Mesendoderm (in vitro differentiated cells): Measurements from ENCODE around the gene MYO10. TPM values are rescaled to one million over a fixed set of nuclear protein-coding genes. Genes with fewer than 3 reads are reported as not detected.
"Not testable (repeated sequence)": the region's sequence is repeated elsewhere in the genome, so short reads cannot be mapped to it uniquely, and the experiment has no call there.

Source experiments
- DNase-seq: peaks from one replicate; pipeline ENCODE4 v3.0.0; 2013
- H2AK5ac ChIP-seq: 2 replicates; pipeline ENCODE4 v1.6.1; 2013; ENCODE audit warnings: low read length, inconsistent platforms
- H2BK120ac ChIP-seq: 2 replicates; pipeline ENCODE4 v1.6.1; 2013; ENCODE audit warnings: low read depth, mild to moderate bottlenecking, low read length, moderate library complexity, mixed read lengths
- H2BK15ac ChIP-seq: replicated peaks from 2 replicates; pipeline ENCODE4 v1.6.1; 2013; ENCODE audit warnings: low read depth, mild to moderate bottlenecking, moderate library complexity
- H2BK5ac ChIP-seq: 2 replicates; pipeline ENCODE4 v1.6.1; 2013; ENCODE audit warnings: low read length, inconsistent platforms
- H3K18ac ChIP-seq: 2 replicates; pipeline ENCODE4 v1.6.1; 2013; ENCODE audit warnings: mild to moderate bottlenecking, low read length, mixed read lengths
- H3K23ac ChIP-seq: one replicate; pipeline ENCODE4 v1.6.1; 2013; ENCODE audit warnings: low read length
- H3K27ac ChIP-seq: 2 replicates; pipeline ENCODE4 v1.5.1; 2013; ENCODE audit warnings: low read depth, mild to moderate bottlenecking, inconsistent platforms, low read length, moderate library complexity
- H3K27me3 ChIP-seq: 2 replicates; pipeline ENCODE4 v1.6.1; 2013; ENCODE audit warnings: low read length, control low read depth, mild to moderate bottlenecking, inconsistent platforms; ENCODE audit not compliant: insufficient read depth, poor library complexity
- H3K36me3 ChIP-seq: 2 replicates; pipeline ENCODE4 v1.6.1; 2013; ENCODE audit warnings: low read length, inconsistent platforms; ENCODE audit not compliant: control insufficient read depth, insufficient read depth
- H3K4ac ChIP-seq: one replicate; pipeline ENCODE4 v1.6.1; 2013; ENCODE audit warnings: low read depth, mild to moderate bottlenecking, low read length, moderate library complexity
- H3K4me1 ChIP-seq: 2 replicates; pipeline ENCODE4 v1.6.1; 2013; ENCODE audit warnings: low read depth, low read length, inconsistent platforms; ENCODE audit not compliant: control insufficient read depth
- H3K4me2 ChIP-seq: 2 replicates; pipeline ENCODE4 v1.6.1; 2013; ENCODE audit warnings: low read length
- H3K4me3 ChIP-seq: 2 replicates; pipeline ENCODE4 v1.5.1; 2013; ENCODE audit warnings: mild to moderate bottlenecking, low read length
- H3K56ac ChIP-seq: one replicate; pipeline ENCODE4 v1.6.1; 2013; ENCODE audit warnings: low read length
- H3K79me1 ChIP-seq: 2 replicates; pipeline ENCODE4 v1.6.1; 2013; ENCODE audit warnings: low read length, inconsistent platforms
- H3K79me2 ChIP-seq: 2 replicates; pipeline ENCODE4 v1.6.1; 2013; ENCODE audit warnings: mild to moderate bottlenecking, low read length; ENCODE audit not compliant: control insufficient read depth, insufficient read depth
- H3K9ac ChIP-seq: 2 replicates; pipeline ENCODE4 v1.6.1; 2013; ENCODE audit warnings: low read length, inconsistent platforms
- H4K5ac ChIP-seq: one replicate; pipeline ENCODE4 v1.6.1; 2013; ENCODE audit warnings: low read length
- H4K8ac ChIP-seq: one replicate; pipeline ENCODE4 v1.6.1; 2013; ENCODE audit warnings: low read depth, mild to moderate bottlenecking, control low read depth, low read length, moderate library complexity
- WGBS: extraction: QIAGEN DNeasy Blood & Tissue Kit; methylation state at CpG from one replicate; pipeline ENCODE4 v1.1.7; 2013; ENCODE audit warnings: low lambda C conversion rate, missing lambda C conversion rate; ENCODE audit not compliant: insufficient coverage; ENCODE audit errors: extremely low coverage; 5-methylcytosine and 5-hydroxymethylcytosine counted together
- polyA plus RNA-seq, 2 experiments: library from polyadenylated mRNA; stranded (reverse); fragments of 200-250 nt; gene quantifications; one replicate each; pipeline ENCODE4 v1.2.3, GENCODE V29; 2013

Gene MYO10
- 30.7 TPM for polyA plus RNA-seq (2013, experiment 1 of 2)
- polyA plus RNA-seq (2013, experiment 2 of 2) = 31.3 TPM

DNA sequence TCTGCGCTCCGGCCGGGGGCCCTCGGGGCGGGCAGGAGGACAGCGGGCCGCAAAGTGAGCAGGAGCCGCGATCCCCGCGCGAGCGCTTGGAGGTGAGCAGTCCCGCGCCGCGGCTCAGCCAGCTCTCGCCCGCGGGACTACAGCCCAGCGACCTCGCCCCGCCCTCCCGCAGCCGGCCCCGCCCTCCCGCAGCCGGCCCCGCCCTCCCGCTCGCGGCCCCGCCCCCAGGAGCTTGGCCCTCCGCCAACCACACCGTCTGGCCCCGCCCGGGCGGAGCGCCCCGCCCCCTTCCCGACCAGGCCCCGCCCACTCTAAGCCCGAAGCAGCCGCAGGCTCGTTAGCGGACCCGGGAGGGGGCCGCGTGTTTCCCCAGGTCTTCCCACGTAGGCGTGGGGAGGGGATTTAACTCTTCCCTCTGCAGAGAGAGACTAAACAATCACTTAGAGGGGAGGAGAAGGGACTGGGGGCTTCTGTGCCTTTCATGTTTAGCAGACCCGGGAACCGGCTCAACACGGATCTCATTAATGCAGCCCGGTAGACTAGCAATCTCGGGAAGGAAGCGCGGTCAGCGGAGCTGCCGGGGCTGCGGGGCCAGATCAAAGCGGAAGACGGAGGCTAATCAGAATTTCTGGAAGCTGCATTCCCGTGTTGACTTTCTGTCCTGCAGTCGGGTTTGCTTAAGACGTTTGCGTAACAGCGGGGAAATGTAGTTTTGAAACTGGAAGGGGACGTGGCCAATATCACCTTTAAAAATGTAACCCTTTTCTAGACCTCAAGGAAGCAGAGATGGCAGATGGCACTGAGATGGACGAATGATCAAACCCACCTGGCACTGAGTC lies at the start of gene MYO10:
Gene MYO10, minus strand, starts transcription at position 139 of the 839 bp plus-strand sequence. CDS start 480 bp downstream, outside the sequence.
- Histone ChIP-seq H3K79me2 (peaks cover 11% of the 10 kb centered on the region), H3K27me3 (peaks cover 10% of the 10 kb centered on the region), H4K8ac (no peak within 1 kb of the TSS), H3K79me1 (peaks cover 6% of the 10 kb centered on the region), H2BK120ac (no peak within 1 kb of the TSS), H3K4me2 (peak within 1 kb of the TSS; percentile 95), H3K4me1 (peaks cover 2% of the 10 kb centered on the region), H2BK5ac (no peak within 1 kb of the TSS), H3K23ac (no peak within 1 kb of the TSS), H3K27ac (peak within 1 kb of the TSS; percentile 3), H3K4ac (peak within 1 kb of the TSS; percentile 28), H2AK5ac (no peak within 1 kb of the TSS), H3K18ac (peak within 1 kb of the TSS; percentile 57), H2BK15ac (no peak within 1 kb of the TSS), H3K9ac (peak within 1 kb of the TSS; percentile 72), H3K36me3 (no peaks in the 10 kb centered on the region), H3K4me3 (peak within 1 kb of the TSS; percentile 84), H3K56ac (peak within 1 kb of the TSS; percentile 91), H4K5ac (no peak within 1 kb of the TSS)
- WGBS = no CpG with 5 or more reads among the region's 70 CpGs
- peak; percentile 89 for DNase-seq

DNA sequence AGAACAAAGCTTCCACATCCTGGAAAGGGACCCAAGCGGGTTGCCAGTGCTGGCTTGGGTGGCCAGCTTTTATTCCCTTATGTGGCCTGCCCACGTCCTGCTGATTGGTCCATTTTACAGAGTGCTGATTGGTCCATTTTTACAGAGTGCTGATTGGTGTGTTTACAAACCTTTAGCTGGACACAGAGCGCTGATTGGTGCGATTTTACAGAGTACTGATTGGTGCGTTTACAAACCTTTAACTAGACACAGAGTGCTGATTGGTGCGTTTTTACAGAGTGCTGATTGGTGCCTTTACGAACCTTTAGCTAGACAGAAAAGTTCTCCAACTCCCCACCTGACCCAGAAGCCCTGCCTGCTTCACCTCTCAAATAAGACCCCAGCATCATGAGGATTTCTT lies 49.2 kb upstream of the MYO10 start:
- not testable (repeated sequence) for H3K4ac ChIP-seq, H2AK5ac ChIP-seq, H3K27me3 ChIP-seq, H3K9ac ChIP-seq, H2BK15ac ChIP-seq, H3K23ac ChIP-seq, H2BK120ac ChIP-seq, H3K4me2 ChIP-seq, H2BK5ac ChIP-seq, DNase-seq, H4K5ac ChIP-seq, H3K36me3 ChIP-seq, H4K8ac ChIP-seq, H3K27ac ChIP-seq, H3K79me2 ChIP-seq, H3K4me3 ChIP-seq, H3K18ac ChIP-seq, H3K56ac ChIP-seq, H3K4me1 ChIP-seq, H3K79me1 ChIP-seq
- no CpG with 5 or more reads among the region's 7 CpGs for WGBS

DNA sequence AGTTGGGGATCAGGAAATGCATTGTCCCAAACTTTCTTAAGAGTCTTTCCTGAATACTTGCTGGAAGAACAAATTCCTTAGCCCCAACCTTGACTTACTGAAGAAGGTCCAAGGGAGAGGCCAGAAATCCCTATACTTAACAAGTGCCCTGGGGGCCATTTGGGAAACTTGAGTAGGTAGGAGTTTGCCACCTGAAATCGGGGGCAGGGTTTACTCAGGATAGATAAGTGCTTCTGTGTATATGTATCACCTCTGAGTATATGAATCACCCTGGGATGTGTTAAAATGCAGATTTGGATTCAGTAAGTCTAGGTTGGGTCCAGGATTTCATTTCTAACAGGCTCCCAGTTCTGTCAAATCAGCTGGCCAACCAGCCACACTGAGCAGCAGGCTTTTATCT lies 47.9 kb upstream of the MYO10 start:
- Histone ChIP-seq H3K4me3 (no peak overlapping the region), H3K27me3 (no peaks in the 10 kb centered on the region), H3K9ac (no peak overlapping the region), H3K4me2 (no peak overlapping the region), H3K36me3 (no peaks in the 10 kb centered on the region), H3K18ac (no peak overlapping the region), H4K5ac (no peak overlapping the region), H3K79me1 (no peaks in the 10 kb centered on the region), H2BK5ac (no peak overlapping the region), H3K27ac (no peak overlapping the region), H3K4ac (no peak overlapping the region), H3K23ac (no peak overlapping the region), H3K4me1 (no peaks in the 10 kb centered on the region), H3K79me2 (no peaks in the 10 kb centered on the region), H2BK120ac (no peak overlapping the region), H3K56ac (no peak overlapping the region), H2BK15ac (no peak overlapping the region), H2AK5ac (no peak overlapping the region), H4K8ac (no peak overlapping the region)
- peak; percentile 56 for DNase-seq
- WGBS = no CpG with 5 or more reads among the region's 1 CpG

DNA sequence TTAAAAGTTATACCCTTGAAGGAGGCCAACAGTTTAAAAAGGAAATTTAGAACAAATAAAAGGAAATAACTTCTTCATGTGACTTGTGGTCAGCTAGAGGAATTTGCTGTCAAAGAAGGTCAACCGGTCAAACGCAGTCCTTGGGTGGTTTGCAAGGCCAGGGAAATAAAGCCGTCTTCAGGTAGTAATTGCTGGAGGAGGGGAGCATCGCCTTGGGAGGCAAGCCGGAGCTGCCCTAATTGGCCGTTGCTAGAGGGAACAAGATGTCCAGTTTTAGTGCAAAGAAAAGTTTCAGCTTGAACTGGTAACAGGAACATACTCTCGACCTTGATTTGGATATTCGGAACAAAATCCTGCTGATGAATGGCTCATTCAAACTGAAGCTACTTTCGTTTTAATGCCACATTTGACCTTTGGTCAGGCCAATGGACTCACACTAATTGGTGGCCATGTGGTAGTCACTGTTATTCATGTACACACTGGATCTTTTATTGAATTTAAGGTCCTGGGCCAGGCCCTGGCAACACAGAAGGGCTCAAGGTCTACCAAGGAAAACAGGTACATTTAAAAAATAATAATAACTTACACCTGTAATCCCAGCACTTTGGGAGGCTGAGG lies 47.0 kb upstream of the MYO10 start:
- no peak overlapping the region for H4K8ac ChIP-seq
- H3K79me1 ChIP-seq = no peaks in the 10 kb centered on the region
- H3K27ac ChIP-seq = no peak overlapping the region
- H3K4me1 ChIP-seq = no peaks in the 10 kb centered on the region
- no peaks in the 10 kb centered on the region for H3K36me3 ChIP-seq
- WGBS = no CpG with 5 or more reads among the region's 9 CpGs
- no peak overlapping the region for H3K4ac ChIP-seq
- no peak overlapping the region for H3K18ac ChIP-seq
- no peak for DNase-seq
- no peak overlapping the region for H2AK5ac ChIP-seq
- H4K5ac ChIP-seq = no peak overlapping the region
- H3K27me3 ChIP-seq = no peaks in the 10 kb centered on the region
- no peak overlapping the region for H2BK15ac ChIP-seq
- no peak overlapping the region for H2BK120ac ChIP-seq
- H3K56ac ChIP-seq = no peak overlapping the region
- no peaks in the 10 kb centered on the region for H3K79me2 ChIP-seq
- no peak overlapping the region for H3K4me3 ChIP-seq
- no peak overlapping the region for H3K4me2 ChIP-seq
- H3K23ac ChIP-seq = no peak overlapping the region
- H2BK5ac ChIP-seq = no peak overlapping the region
- H3K9ac ChIP-seq = no peak overlapping the region

DNA sequence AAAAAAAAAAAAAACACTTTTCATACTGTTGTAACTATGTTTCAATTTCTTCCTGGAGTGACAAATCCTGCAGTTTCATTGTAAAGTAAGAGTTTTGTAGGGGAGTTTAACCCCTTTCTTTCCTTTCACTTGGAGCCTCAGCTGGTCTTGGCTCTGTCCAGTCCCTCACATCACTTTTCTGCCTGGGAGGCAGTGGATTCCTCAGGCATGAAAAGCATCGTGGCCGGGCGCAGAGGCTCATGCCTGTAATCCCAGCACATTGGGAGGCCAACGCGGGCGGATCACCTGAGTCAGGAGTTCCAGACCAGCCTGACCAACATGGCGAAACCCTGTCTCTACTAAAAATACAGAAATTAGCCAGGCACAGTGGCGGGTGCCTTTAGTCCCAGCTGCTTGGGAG lies 45.6 kb upstream of the MYO10 start:
- Histone ChIP-seq H3K4me3 (no peak overlapping the region), H3K36me3 (no peaks in the 10 kb centered on the region), H3K4me1 (no peaks in the 10 kb centered on the region), H2AK5ac (no peak overlapping the region), H3K79me1 (no peaks in the 10 kb centered on the region), H3K18ac (no peak overlapping the region), H4K8ac (no peak overlapping the region), H2BK120ac (no peak overlapping the region), H2BK5ac (no peak overlapping the region), H3K9ac (no peak overlapping the region), H3K23ac (no peak overlapping the region), H4K5ac (no peak overlapping the region), H3K4me2 (no peak overlapping the region), H2BK15ac (no peak overlapping the region), H3K4ac (no peak overlapping the region), H3K27ac (no peak overlapping the region), H3K27me3 (no peaks in the 10 kb centered on the region), H3K79me2 (no peaks in the 10 kb centered on the region), H3K56ac (no peak overlapping the region)
- no CpG with 5 or more reads among the region's 8 CpGs for WGBS
- DNase-seq = no peak
